Measurements from ENCODE around the gene MRPL51.

DNA sequence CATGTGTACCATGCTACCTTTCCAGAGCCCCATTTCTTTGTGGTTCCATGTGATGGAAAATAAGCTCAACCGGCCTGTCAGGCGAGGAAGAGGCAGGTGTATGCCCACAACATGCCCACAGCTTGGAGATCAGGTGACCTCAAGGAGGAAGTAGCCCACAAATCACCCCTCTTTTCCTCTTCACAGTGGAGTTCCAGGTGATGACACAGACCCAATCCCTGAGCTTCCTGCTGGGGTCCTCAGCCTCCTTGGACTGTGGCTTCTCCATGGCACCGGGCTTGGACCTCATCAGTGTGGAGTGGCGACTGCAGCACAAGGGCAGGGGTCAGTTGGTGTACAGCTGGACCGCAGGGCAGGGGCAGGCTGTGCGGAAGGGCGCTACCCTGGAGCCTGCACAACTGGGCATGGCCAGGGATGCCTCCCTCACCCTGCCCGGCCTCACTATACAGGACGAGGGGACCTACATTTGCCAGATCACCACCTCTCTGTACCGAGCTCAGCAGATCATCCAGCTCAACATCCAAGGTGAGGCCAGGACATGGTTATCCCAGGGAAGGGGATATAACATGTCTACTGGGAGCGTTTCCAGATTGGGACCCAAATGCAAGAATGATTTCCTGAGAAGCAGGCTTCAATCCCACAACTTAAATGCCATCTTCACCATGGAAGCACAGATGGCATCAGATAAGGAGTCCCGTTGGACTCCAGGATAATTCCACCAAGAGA, 35.7 kb downstream of the MRPL51 start:
- TF ChIP-seq CTCF (IDR thresholded peaks at IDR 0.05) (no peak), POLR2A (IDR thresholded peaks at IDR 0.05) (no peak), EP300 (IDR thresholded peaks at IDR 0.05; ENCODE audit: low read depth) (no peak)
